Left colon (tissue), 2 donors: ENCODE results near the gene RAD9A. TPM values are rescaled to one million over a fixed set of nuclear protein-coding genes. Genes with fewer than 3 reads are reported as not detected.

ENCODE experiments used
- ATAC-seq: fragments of 200-7000 bp; cut with Tn5 transposase; one replicate; pipeline ENCODE4 v1.9.1; 2020; ENCODE audit warnings: mild to moderate bottlenecking, moderate library complexity
- DNase-seq, 2 donors: peaks; one replicate each; pipeline ENCODE4 v3.0.0-alpha.2; 2020
- intact Hi-C, 2 donors: fragments of 100-400 bp; cut with DNase I in 1 of 2; cut with micrococcal nuclease in 1 of 2; formaldehyde crosslinking; loops; one replicate each; pipeline versions ENCODE4 v1.11.2 to v1.14.0; 2022; cut with DNase I, micrococcal nuclease
- total RNA-seq, 2 donors: library from RNA; stranded (reverse); fragmentation: NEBNext Ultra II Directional; extraction: Animal tissue kit (Norgen Biotek cat#: 25700); gene quantifications; one replicate each; pipeline ENCODE4 v1.2.1, GENCODE V29; 2021
- donor health status: DM: no; HTN: no; CAD: no.
- donor health status: DM: yes; HTN: yes; CAD: no.

The RAD9A gene
- total RNA-seq, 2 donors from 2014 or later: 27.4 to 40.6 TPM

DNA sequence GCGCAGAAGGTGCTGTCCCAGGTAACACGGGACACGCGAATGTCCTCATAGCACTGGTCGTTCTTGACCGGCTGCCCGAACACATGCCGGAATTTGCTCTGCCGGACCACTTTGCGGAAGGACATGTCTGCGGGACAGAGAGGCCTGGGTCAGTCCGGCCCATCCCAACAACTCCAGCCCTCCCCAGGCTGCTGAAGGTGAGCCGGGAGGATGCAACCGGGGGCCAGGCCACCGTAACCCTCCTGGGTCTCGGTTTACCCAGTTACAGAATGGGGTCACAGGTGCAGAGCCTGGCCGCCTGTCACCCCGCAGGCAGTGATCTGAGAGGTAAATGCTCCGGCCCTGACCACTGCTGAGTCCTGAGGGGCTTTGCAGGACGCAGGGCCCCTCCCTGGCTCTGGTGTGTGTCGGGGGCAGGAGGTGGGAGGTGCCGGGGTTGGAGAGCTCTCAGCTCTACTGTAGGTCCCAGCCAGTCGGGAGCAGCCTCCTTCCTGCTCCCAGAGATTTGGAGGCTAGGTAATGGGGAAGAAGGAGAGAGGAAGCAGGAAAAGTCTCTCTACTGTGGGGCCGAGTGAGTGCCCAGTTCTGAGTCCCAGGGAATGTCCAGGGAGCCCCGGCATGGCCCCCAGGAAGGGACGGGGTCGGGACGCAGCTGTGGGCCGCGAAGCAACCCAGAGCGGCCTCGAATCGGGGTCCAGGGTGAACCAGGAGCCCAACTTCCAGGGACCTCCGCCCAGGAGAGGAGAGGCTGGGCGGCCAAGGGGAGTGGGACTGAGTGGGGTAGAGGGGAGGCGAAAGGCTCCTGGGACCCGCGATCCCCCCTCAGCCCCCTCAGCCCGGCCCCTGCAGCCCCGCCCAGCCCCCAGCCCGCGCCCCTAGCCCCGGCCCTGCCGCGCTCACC is 51.0 kb downstream of the RAD9A start:
- DNase-seq (no peak), ATAC-seq (peak; percentile 29)
- intact Hi-C loops: no loop called here

DNA sequence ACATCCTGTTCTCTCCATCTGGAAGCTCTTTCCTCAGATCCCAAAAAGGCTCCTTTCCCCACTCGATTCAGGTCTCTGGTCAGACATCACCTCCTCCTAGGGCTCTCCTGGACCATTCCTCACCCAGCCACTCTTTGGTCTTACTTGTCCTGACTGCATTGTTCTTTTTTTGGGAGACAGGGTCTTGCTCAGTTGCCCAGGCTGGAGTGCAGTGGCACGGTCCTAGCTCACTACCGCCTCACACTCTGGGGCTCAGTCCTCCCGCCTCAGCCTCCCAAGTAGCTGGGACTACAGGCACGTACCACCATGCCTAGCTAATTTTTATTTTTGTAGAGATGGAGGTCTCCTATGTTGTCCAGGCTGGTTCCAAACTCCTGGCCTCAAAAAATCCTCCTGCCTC is 53.7 kb downstream of the RAD9A start:
- intact Hi-C loops: no loop called here
- ATAC-seq (no peak), DNase-seq (no peak)

Other genes starting within 250 kb of the RAD9A start
- gene GRK2, start 125.5 kb upstream of the RAD9A start, total RNA-seq: 100 to 1,000 TPM in 1 of 2 donors, 10 to 100 TPM in 1; 95.8 to 119 TPM
- 10 to 100 TPM; 26.9 to 29.6 TPM for gene ANKRD13D, start 102.7 kb upstream of the RAD9A start, total RNA-seq
- 10 to 100 TPM; 74.9 to 79.3 TPM for gene SSH3, start 88.5 kb upstream of the RAD9A start, total RNA-seq
- 100 to 1,000 TPM; 237 to 262 TPM for gene POLD4, start 38.4 kb upstream of the RAD9A start, total RNA-seq
- 1 to 10 TPM; 2.2 to 2.4 TPM for gene CLCF1, start 18.4 kb upstream of the RAD9A start, total RNA-seq
- 100 to 1,000 TPM; 214 to 243 TPM for gene PPP1CA, start 9.9 kb downstream of the RAD9A start, total RNA-seq
- 1 to 10 TPM; 3.0 to 4.2 TPM for gene TBC1D10C, start 12.1 kb downstream of the RAD9A start, total RNA-seq
- gene CARNS1, start 23.7 kb downstream of the RAD9A start, total RNA-seq: 1 to 10 TPM in 1 of 2 donors, under 1 TPM in 1; 0.61 to 2.5 TPM
- gene RPS6KB2, start 36.5 kb downstream of the RAD9A start, total RNA-seq: 10 to 100 TPM; 45.3 to 47.4 TPM
- gene PTPRCAP, start 45.7 kb downstream of the RAD9A start, total RNA-seq: 10 to 100 TPM in 1 of 2 donors, 1 to 10 TPM in 1; 7.1 to 11.2 TPM
- 100 to 1,000 TPM; 195 to 230 TPM for gene CORO1B, start 51.5 kb downstream of the RAD9A start, total RNA-seq
- not detected for gene GPR152, start 60.7 kb downstream of the RAD9A start, total RNA-seq
- 1 to 10 TPM; 1.1 to 2.0 TPM for gene CABP4, start 63.4 kb downstream of the RAD9A start, total RNA-seq
- gene TMEM134, start 77.3 kb downstream of the RAD9A start, total RNA-seq: 10 to 100 TPM; 63.6 to 68.0 TPM
- gene AIP, start 91.0 kb downstream of the RAD9A start, total RNA-seq: 10 to 100 TPM; 31.4 to 49.6 TPM
- gene PITPNM1, start 113.4 kb downstream of the RAD9A start, total RNA-seq: 100 to 1,000 TPM in 1 of 2 donors, 10 to 100 TPM in 1; 82.0 to 108 TPM
- gene CDK2AP2, start 116.2 kb downstream of the RAD9A start, total RNA-seq: 10 to 100 TPM; 79.5 to 86.2 TPM
- gene CABP2, start 131.5 kb downstream of the RAD9A start, total RNA-seq: not detected
- 100 to 1,000 TPM; 323 to 390 TPM for gene GSTP1, start 191.8 kb downstream of the RAD9A start, total RNA-seq
- 100 to 1,000 TPM; 292 to 377 TPM for gene NDUFV1, start 214.9 kb downstream of the RAD9A start, total RNA-seq
- gene NUDT8, start 238.0 kb downstream of the RAD9A start, total RNA-seq: 10 to 100 TPM; 28.8 to 49.8 TPM
- 10 to 100 TPM; 12.9 to 27.1 TPM for gene TBX10, start 247.8 kb downstream of the RAD9A start, total RNA-seq